Measurements from ENCODE around the gene CDK17. TPM values are rescaled to one million over a fixed set of nuclear protein-coding genes. Genes with fewer than 3 reads are reported as not detected.
"Not testable (repeated sequence)": the region's sequence is repeated elsewhere in the genome, so short reads cannot be mapped to it uniquely, and the experiment has no call there.

The CDK17 gene
- total and polyA plus RNA-seq, 4 donors, result 5.3 to 69.7 (median 27.7) TPM

- Histone ChIP-seq H3K27me3 (ENCODE audit: control insufficient read depth in 1 of 2, insufficient read depth in 2 of 2, low read length in 1 of 2) (no peaks in the 10 kb centered on the region), H3K4me1 (ENCODE audit: control insufficient read depth in 1 of 2, insufficient read depth in 2 of 2, low read length in 2 of 2) (peaks cover 4% of the 10 kb centered on the region in 2 donors), H3K36me3 (ENCODE audit: control insufficient read depth in 1 of 2, insufficient read depth in 2 of 2, low read length in 1 of 2) (no peaks in the 10 kb centered on the region), H3K9me3 (ENCODE audit: control insufficient read depth, low read length) (no peaks in the 10 kb centered on the region), H3K4me3 (ENCODE audit: low read length in 2 of 2) (no peak overlapping the region), H3K27ac (ENCODE audit: low read depth in 1 of 2, low read length in 2 of 2) (no peak overlapping the region)
- intact Hi-C loops (cut with DNase I), result no loop called here
- no peak for ATAC-seq (ENCODE audit: low FRiP score)
- 97 to 100% methylated on average over 1 of the region's 1 CpG for WGBS, 2 donors
- DNase-seq, result no peak
Observed at GRCh38 chr12:96387981-96388380, 12.3 kb downstream of the CDK17 start.

- Histone ChIP-seq H3K4me3 (ENCODE audit: low read length in 2 of 2) (no peak overlapping the region), H3K27ac (ENCODE audit: low read depth in 1 of 2, low read length in 2 of 2) (no peak overlapping the region), H3K36me3 (ENCODE audit: control insufficient read depth in 1 of 2, insufficient read depth in 2 of 2, low read length in 1 of 2) (no peaks in the 10 kb centered on the region), H3K9me3 (ENCODE audit: control insufficient read depth, low read length) (no peaks in the 10 kb centered on the region), H3K27me3 (ENCODE audit: control insufficient read depth in 1 of 2, insufficient read depth in 2 of 2, low read length in 1 of 2) (no peaks in the 10 kb centered on the region), H3K4me1 (ENCODE audit: control insufficient read depth in 1 of 2, insufficient read depth in 2 of 2, low read length in 2 of 2) (peaks cover 0 to 4% of the 10 kb centered on the region in 2 donors)
- 89 to 97% methylated on average over 2 of the region's 2 CpGs for WGBS, 2 donors
- DNase-seq (no peak), ATAC-seq (ENCODE audit: low FRiP score) (no peak)
- intact Hi-C loops (cut with DNase I), result no loop called here
Observed at GRCh38 chr12:96386794-96387193, 13.4 kb downstream of the CDK17 start.

- no peak overlapping the region for H3K4me3 ChIP-seq (ENCODE audit: low read length in 2 of 2)
- ATAC-seq (ENCODE audit: low FRiP score) (no peak), DNase-seq (no peak)
- H3K27me3 ChIP-seq (ENCODE audit: control insufficient read depth in 1 of 2, insufficient read depth in 2 of 2, low read length in 1 of 2), result no peaks in the 10 kb centered on the region
- intact Hi-C loops (cut with DNase I), result no loop called here
- no peaks in the 10 kb centered on the region for H3K36me3 ChIP-seq (ENCODE audit: control insufficient read depth in 1 of 2, insufficient read depth in 2 of 2, low read length in 1 of 2)
- H3K4me1 ChIP-seq (ENCODE audit: control insufficient read depth in 1 of 2, insufficient read depth in 2 of 2, low read length in 2 of 2), result peaks cover 0 to 4% of the 10 kb centered on the region in 2 donors
- 26 to 32% methylated on average over 1 of the region's 1 CpG for WGBS, 2 donors
- no peak overlapping the region for H3K27ac ChIP-seq (ENCODE audit: low read depth in 1 of 2, low read length in 2 of 2)
- H3K9me3 ChIP-seq (ENCODE audit: control insufficient read depth, low read length), result no peaks in the 10 kb centered on the region
Observed at GRCh38 chr12:96383991-96384390, 16.2 kb downstream of the CDK17 start.

GRCh38 chr12:96383371-96383770, 16.9 kb downstream of the CDK17 start:
- 68 to 74% methylated on average over 4 of the region's 4 CpGs for WGBS, 2 donors
- no peak overlapping the region for H3K27ac ChIP-seq (ENCODE audit: low read depth in 1 of 2, low read length in 2 of 2)
- H3K4me3 ChIP-seq (ENCODE audit: low read length in 2 of 2), result no peak overlapping the region
- DNase-seq, result no peak
- H3K9me3 ChIP-seq (ENCODE audit: control insufficient read depth, low read length), result no peaks in the 10 kb centered on the region
- ATAC-seq (ENCODE audit: low FRiP score), result no peak
- H3K36me3 ChIP-seq (ENCODE audit: control insufficient read depth in 1 of 2, insufficient read depth in 2 of 2, low read length in 1 of 2), result no peaks in the 10 kb centered on the region
- intact Hi-C loops (cut with DNase I), result no loop called here
- no peaks in the 10 kb centered on the region for H3K27me3 ChIP-seq (ENCODE audit: control insufficient read depth in 1 of 2, insufficient read depth in 2 of 2, low read length in 1 of 2)
- peaks cover 0 to 4% of the 10 kb centered on the region in 2 donors for H3K4me1 ChIP-seq (ENCODE audit: control insufficient read depth in 1 of 2, insufficient read depth in 2 of 2, low read length in 2 of 2)

- ATAC-seq (ENCODE audit: low FRiP score); H3K9me3 ChIP-seq (ENCODE audit: control insufficient read depth, low read length); intact Hi-C loops (cut with DNase I): not testable (repeated sequence)
Observed at GRCh38 chr12:96379743-96380142, 20.5 kb downstream of the CDK17 start.

GRCh38 chr12:96378319-96378718, 21.9 kb downstream of the CDK17 start:
- H3K36me3 ChIP-seq (ENCODE audit: control insufficient read depth in 1 of 2, insufficient read depth in 2 of 2, low read length in 1 of 2), result no peaks in the 10 kb centered on the region
- H3K27me3 ChIP-seq (ENCODE audit: control insufficient read depth in 1 of 2, insufficient read depth in 2 of 2, low read length in 1 of 2), result no peaks in the 10 kb centered on the region
- no peaks in the 10 kb centered on the region for H3K9me3 ChIP-seq (ENCODE audit: control insufficient read depth, low read length)
- intact Hi-C loops (cut with DNase I), result no loop called here
- H3K4me3 ChIP-seq (ENCODE audit: low read length in 2 of 2), result no peak overlapping the region
- H3K27ac ChIP-seq (ENCODE audit: low read depth in 1 of 2, low read length in 2 of 2), result no peak overlapping the region
- ATAC-seq (ENCODE audit: low FRiP score) (no peak), DNase-seq (no peak)
- WGBS, 2 donors, result 18 to 21% methylated on average over 1 of the region's 1 CpG
- peaks cover 0 to 7% of the 10 kb centered on the region in 2 donors for H3K4me1 ChIP-seq (ENCODE audit: control insufficient read depth in 1 of 2, insufficient read depth in 2 of 2, low read length in 2 of 2)

More at GRCh38 chr12:96379743-96380142, 20.5 kb downstream of the CDK17 start:
- H3K4me3 ChIP-seq (ENCODE audit: low read length in 2 of 2); DNase-seq; H3K27me3 ChIP-seq (ENCODE audit: control insufficient read depth in 1 of 2, insufficient read depth in 2 of 2, low read length in 1 of 2); H3K27ac ChIP-seq (ENCODE audit: low read depth in 1 of 2, low read length in 2 of 2); H3K4me1 ChIP-seq (ENCODE audit: control insufficient read depth in 1 of 2, insufficient read depth in 2 of 2, low read length in 2 of 2); H3K36me3 ChIP-seq (ENCODE audit: control insufficient read depth in 1 of 2, insufficient read depth in 2 of 2, low read length in 1 of 2): not testable (repeated sequence)
- WGBS, 2 donors, result 96 to 98% methylated on average over 4 of the region's 4 CpGs

- peaks cover 0 to 7% of the 10 kb centered on the region in 2 donors for H3K4me1 ChIP-seq (ENCODE audit: control insufficient read depth in 1 of 2, insufficient read depth in 2 of 2, low read length in 2 of 2)
- H3K36me3 ChIP-seq (ENCODE audit: control insufficient read depth in 1 of 2, insufficient read depth in 2 of 2, low read length in 1 of 2), result no peaks in the 10 kb centered on the region
- H3K9me3 ChIP-seq (ENCODE audit: control insufficient read depth, low read length), result no peaks in the 10 kb centered on the region
- intact Hi-C loops (cut with DNase I), result no loop called here
- no peak overlapping the region for H3K4me3 ChIP-seq (ENCODE audit: low read length in 2 of 2)
- H3K27ac ChIP-seq (ENCODE audit: low read depth in 1 of 2, low read length in 2 of 2), result no peak overlapping the region
- ATAC-seq (ENCODE audit: low FRiP score) (no peak), DNase-seq (no peak)
- H3K27me3 ChIP-seq (ENCODE audit: control insufficient read depth in 1 of 2, insufficient read depth in 2 of 2, low read length in 1 of 2), result no peaks in the 10 kb centered on the region
Observed at GRCh38 chr12:96376865-96377264, 23.4 kb downstream of the CDK17 start.

GRCh38 chr12:96375841-96376604, 24.2 kb downstream of the CDK17 start:
- H3K4me3 ChIP-seq (ENCODE audit: low read length in 2 of 2), result no peak overlapping the region
- peaks cover 0 to 7% of the 10 kb centered on the region in 2 donors for H3K4me1 ChIP-seq (ENCODE audit: control insufficient read depth in 1 of 2, insufficient read depth in 2 of 2, low read length in 2 of 2)
- no peak for DNase-seq
- H3K9me3 ChIP-seq (ENCODE audit: control insufficient read depth, low read length), result no peaks in the 10 kb centered on the region
- no peak for ATAC-seq (ENCODE audit: low FRiP score)
- no peak overlapping the region for H3K27ac ChIP-seq (ENCODE audit: low read depth in 1 of 2, low read length in 2 of 2)
- 95 to 98% methylated on average over 1 of the region's 1 CpG for WGBS, 2 donors
- no peaks in the 10 kb centered on the region for H3K27me3 ChIP-seq (ENCODE audit: control insufficient read depth in 1 of 2, insufficient read depth in 2 of 2, low read length in 1 of 2)
- intact Hi-C loops (cut with DNase I), result no loop called here
- no peaks in the 10 kb centered on the region for H3K36me3 ChIP-seq (ENCODE audit: control insufficient read depth in 1 of 2, insufficient read depth in 2 of 2, low read length in 1 of 2)

GRCh38 chr12:96375170-96375569, 25.1 kb downstream of the CDK17 start:
- intact Hi-C loops (cut with DNase I), result no loop called here
- Histone ChIP-seq H3K27me3 (ENCODE audit: control insufficient read depth in 1 of 2, insufficient read depth in 2 of 2, low read length in 1 of 2) (no peaks in the 10 kb centered on the region), H3K4me3 (ENCODE audit: low read length in 2 of 2) (no peak overlapping the region), H3K4me1 (ENCODE audit: control insufficient read depth in 1 of 2, insufficient read depth in 2 of 2, low read length in 2 of 2) (peaks cover 0 to 7% of the 10 kb centered on the region in 2 donors), H3K36me3 (ENCODE audit: control insufficient read depth in 1 of 2, insufficient read depth in 2 of 2, low read length in 1 of 2) (no peaks in the 10 kb centered on the region), H3K9me3 (ENCODE audit: control insufficient read depth, low read length) (no peaks in the 10 kb centered on the region), H3K27ac (ENCODE audit: low read depth in 1 of 2, low read length in 2 of 2) (no peak overlapping the region)
- DNase-seq (no peak), ATAC-seq (ENCODE audit: low FRiP score) (no peak)
